SU-DHL-6 (cell line): ENCODE measurements around the gene DDX39B.

ENCODE experiments used
- H2AFZ ChIP-seq: fragments of 200-600 bp; sonication (generic); 2 replicates; pipeline ENCODE4 v1.6.1; 2014; ENCODE audit warnings: low read depth, mild to moderate bottlenecking, moderate library complexity, mixed read lengths, antibody characterized with exemption, low read length; ENCODE audit not compliant: severe bottlenecking
- H3F3A ChIP-seq: fragments of 200-600 bp; shearing (Covaris generic); 2 replicates; pipeline ENCODE4 v1.6.0; 2016; ENCODE audit warnings: antibody characterized with exemption, mild to moderate bottlenecking; ENCODE audit not compliant: insufficient read depth
- H3K27ac ChIP-seq: fragments of 200-600 bp; sonication (generic); 2 replicates; pipeline ENCODE4 v1.5.1; 2016; ENCODE audit warnings: low read depth, mild to moderate bottlenecking, low read length, moderate library complexity, mixed read lengths
- H3K27me3 ChIP-seq: fragments of 200-600 bp; sonication (generic), shearing (Covaris generic); 2 replicates; pipeline ENCODE4 v1.6.0; 2014; ENCODE audit warnings: mild to moderate bottlenecking, low read length
- H3K36me3 ChIP-seq: fragments of 200-600 bp; sonication (generic); 2 replicates; pipeline ENCODE4 v1.6.1; 2014; ENCODE audit warnings: mild to moderate bottlenecking, low read length, mixed read lengths
- H3K4me2 ChIP-seq: fragments of 300-600, 200-600 bp; shearing (Covaris generic), sonication (generic); 2 replicates; pipeline ENCODE4 v1.6.0; 2014; ENCODE audit warnings: low read length, low read depth, mild to moderate bottlenecking; ENCODE audit not compliant: poor library complexity, severe bottlenecking
- H3K4me3 ChIP-seq: fragments of 200-600 bp; sonication (generic); 2 replicates; pipeline ENCODE4 v1.5.1; 2014; ENCODE audit warnings: antibody characterized with exemption, low read length, mild to moderate bottlenecking, mixed read lengths; ENCODE audit not compliant: insufficient read depth, poor library complexity, severe bottlenecking
- H3K79me2 ChIP-seq: fragments of 200-600 bp; sonication (generic); 2 replicates; pipeline ENCODE4 v1.6.1; 2014; ENCODE audit warnings: mild to moderate bottlenecking, low read length, moderate library complexity; ENCODE audit not compliant: insufficient read depth
- H3K9ac ChIP-seq: fragments of 200-600 bp; sonication (generic); 2 replicates; pipeline ENCODE4 v1.7.0; 2014; ENCODE audit warnings: mild to moderate bottlenecking, low read length
- H3K9me2 ChIP-seq: fragments of 200-600 bp; sonication (generic); replicated peaks from 2 replicates; pipeline ENCODE4 v1.6.1; 2014; ENCODE audit warnings: low read length; ENCODE audit not compliant: insufficient read depth
- H3K9me3 ChIP-seq: fragments of 200-600 bp; sonication (generic); 2 replicates; pipeline ENCODE4 v1.6.1; 2014; ENCODE audit warnings: low read length, mixed read lengths; ENCODE audit not compliant: insufficient read depth
- H4K20me1 ChIP-seq: fragments of 200-600 bp; sonication (generic); 2 replicates; pipeline ENCODE4 v1.6.1; 2014; ENCODE audit warnings: low read depth, mild to moderate bottlenecking, antibody characterized with exemption, low read length, moderate library complexity, mixed read lengths
- CTCF ChIP-seq: fragments of 200-600 bp; sonication (generic); IDR thresholded peaks from one replicate; pipeline ENCODE4 v1.5.1; 2017; ENCODE audit warnings: antibody characterized with exemption, mild to moderate bottlenecking, low read length, moderate library complexity; ENCODE audit not compliant: insufficient read depth, poor library complexity, severe bottlenecking
- EZH2phosphoT487 ChIP-seq: fragments of 200-600 bp; sonication (generic), shearing (Covaris generic); conservative IDR thresholded peaks from 2 replicates; pipeline ENCODE4 v1.6.1; 2018; ENCODE audit warnings: mild to moderate bottlenecking, antibody characterized with exemption, low read length, moderate library complexity, mixed read lengths

Gene DDX39B

DNA sequence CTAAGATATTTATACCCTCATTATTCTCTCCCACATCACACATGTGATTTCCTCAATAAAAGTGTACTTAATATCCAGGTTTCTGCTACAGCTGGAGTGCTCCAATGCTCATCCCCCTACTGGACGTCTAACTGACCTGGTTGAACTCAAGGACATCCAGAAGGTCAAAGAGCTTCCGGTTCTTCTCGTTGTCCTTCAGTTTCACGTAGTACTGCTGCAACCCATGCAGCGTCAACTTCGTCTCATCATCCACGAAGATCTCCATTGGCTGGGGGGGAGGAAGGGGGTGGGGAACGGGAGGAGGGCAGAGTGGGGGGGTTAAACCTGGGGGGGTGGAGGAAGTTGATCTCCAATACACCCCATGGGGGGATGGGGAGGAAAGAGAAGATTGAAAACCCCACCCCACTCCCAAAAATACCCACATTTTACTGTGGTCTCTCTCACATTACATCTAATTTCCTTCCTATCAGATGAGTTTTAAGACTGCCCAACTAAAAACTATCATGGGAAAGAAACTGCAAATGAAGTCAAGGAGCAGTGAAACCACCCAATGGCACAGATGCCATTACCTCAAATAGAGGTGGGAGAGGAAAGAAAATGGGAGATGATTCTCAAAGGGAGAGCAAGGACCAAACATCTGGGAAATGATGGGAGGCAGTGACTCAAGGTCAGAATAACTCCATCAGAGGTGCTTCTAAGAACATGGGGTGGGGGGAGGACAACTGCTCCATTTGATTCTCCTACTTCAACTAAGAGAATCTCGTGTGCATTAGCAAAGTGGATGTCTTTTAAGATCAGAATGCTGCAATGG lies 9.0 kb downstream of the DDX39B start:
- H3K79me2 ChIP-seq, result peaks cover 39% of the 10 kb centered on the region
- H4K20me1 ChIP-seq, result peaks cover 58% of the 10 kb centered on the region
- H3K9me2 ChIP-seq, result no peaks in the 10 kb centered on the region
- H2AFZ ChIP-seq, result no peak overlapping the region
- peaks cover 66% of the 10 kb centered on the region for H3K36me3 ChIP-seq
- H3K4me2 ChIP-seq, result no peak overlapping the region
- no peak overlapping the region for H3K4me3 ChIP-seq
- no peak for TF ChIP-seq CTCF
- no peak for TF ChIP-seq EZH2phosphoT487
- no peak overlapping the region for H3K9ac ChIP-seq
- H3K27ac ChIP-seq, result no peak overlapping the region
- H3K9me3 ChIP-seq, result no peaks in the 10 kb centered on the region
- H3F3A ChIP-seq, result peaks cover 57% of the 10 kb centered on the region
- H3K27me3 ChIP-seq, result no peaks in the 10 kb centered on the region

DNA sequence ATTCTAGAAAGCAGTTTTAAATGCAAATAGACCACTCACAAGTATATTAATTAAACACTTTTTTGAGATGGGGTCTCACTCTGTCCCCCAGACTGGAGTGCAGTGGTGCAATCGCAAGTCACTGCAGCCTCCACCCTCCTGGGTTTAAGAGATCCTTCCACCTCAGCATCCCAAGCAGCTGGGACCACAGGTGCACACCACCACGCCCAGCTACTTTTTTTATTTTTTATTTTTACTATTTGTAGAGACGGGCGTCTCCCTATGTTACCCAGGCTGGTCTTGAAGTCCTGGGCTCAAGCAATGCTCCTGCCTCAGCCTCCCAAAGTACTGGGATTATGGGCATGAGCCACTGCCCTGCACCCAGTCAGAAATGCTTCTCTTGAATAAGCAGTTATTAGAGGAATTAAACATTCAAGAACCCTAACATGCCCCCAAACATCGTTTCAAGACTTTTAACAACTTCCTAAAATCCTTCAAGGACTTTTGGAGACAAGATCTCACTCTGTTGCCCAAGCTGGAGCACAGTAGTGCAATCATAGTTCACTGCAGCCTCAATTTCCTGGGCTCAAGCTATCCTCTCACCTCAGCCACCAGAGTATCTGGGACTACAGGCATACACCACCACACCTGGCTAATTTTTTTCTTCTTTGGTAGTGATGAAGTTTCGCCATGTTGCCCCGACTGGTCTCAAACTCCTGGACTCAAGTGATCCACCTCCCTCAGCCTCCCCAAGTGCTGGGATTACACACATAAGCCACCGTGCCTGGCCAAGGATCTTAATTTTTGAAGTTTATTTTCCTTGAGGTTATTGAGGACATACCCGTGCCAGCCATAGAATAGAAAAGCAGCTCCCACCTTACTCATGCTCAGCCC lies 9.8 kb downstream of the DDX39B start:
- H3K4me3 ChIP-seq, result no peak overlapping the region
- H3K36me3 ChIP-seq, result peaks cover 59% of the 10 kb centered on the region
- H3K9me2 ChIP-seq, result no peaks in the 10 kb centered on the region
- TF ChIP-seq EZH2phosphoT487, result no peak
- TF ChIP-seq CTCF, result no peak
- H3K4me2 ChIP-seq, result no peak overlapping the region
- peaks cover 31% of the 10 kb centered on the region for H3K79me2 ChIP-seq
- no peak overlapping the region for H3K27ac ChIP-seq
- H3K9ac ChIP-seq, result no peak overlapping the region
- H3K27me3 ChIP-seq, result no peaks in the 10 kb centered on the region
- H3F3A ChIP-seq, result peaks cover 62% of the 10 kb centered on the region
- H3K9me3 ChIP-seq, result no peaks in the 10 kb centered on the region
- H4K20me1 ChIP-seq, result peaks cover 54% of the 10 kb centered on the region
- no peak overlapping the region for H2AFZ ChIP-seq

DNA sequence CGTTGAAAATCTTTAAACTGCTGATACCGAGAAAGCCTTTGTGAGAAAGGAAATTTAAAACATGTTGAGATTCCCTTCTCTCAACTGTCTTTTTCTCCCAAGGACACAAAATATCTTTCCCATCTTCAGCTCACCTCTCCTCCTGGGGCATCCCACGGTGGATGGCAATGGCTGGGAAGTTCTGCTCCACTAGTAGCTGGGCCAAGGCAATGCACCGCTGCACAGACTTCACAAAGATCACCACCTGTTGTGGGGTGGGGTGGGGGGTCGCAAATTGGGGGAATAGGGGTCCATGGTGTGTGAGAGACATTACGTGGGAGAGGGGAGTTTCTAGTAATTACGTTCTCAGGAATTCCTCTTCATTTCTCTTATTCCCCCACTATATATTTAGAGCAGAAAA lies 10.6 kb downstream of the DDX39B start:
- Histone ChIP-seq H3K9ac (no peak overlapping the region), H3K9me2 (no peaks in the 10 kb centered on the region), H3K27ac (no peak overlapping the region), H3K9me3 (no peaks in the 10 kb centered on the region), H3K27me3 (no peaks in the 10 kb centered on the region), H3K4me2 (no peak overlapping the region), H4K20me1 (peaks cover 47% of the 10 kb centered on the region), H2AFZ (no peak overlapping the region), H3K4me3 (no peak overlapping the region), H3K36me3 (peaks cover 52% of the 10 kb centered on the region), H3F3A (peaks cover 60% of the 10 kb centered on the region), H3K79me2 (peaks cover 22% of the 10 kb centered on the region)
- no peak for TF ChIP-seq EZH2phosphoT487
- no peak for TF ChIP-seq CTCF
